GM21515 (cell line): ENCODE data around the gene B4GALNT1.
"Not testable (repeated sequence)": the region's sequence is repeated elsewhere in the genome, so short reads cannot be mapped to it uniquely, and the experiment has no call there.

Experiments
- ATAC-seq: cut with Tn5 transposase; IDR thresholded peaks from one replicate; pipeline ENCODE4 v1.9.1; 2021; ENCODE audit not compliant: unreplicated experiment

B4GALNT1 gene

GRCh38 chr12:57632958-57633840 lies at the start of gene B4GALNT1:
Gene B4GALNT1, minus strand, starts transcription at chr12:57633201. Its CDS starts 1,069 bp downstream, at chr12:57632132.
- ATAC-seq = peak; percentile 73

GRCh38 chr12:57679697-57680096 lies 46.7 kb upstream of the B4GALNT1 start:
- no peak for ATAC-seq

DNA sequence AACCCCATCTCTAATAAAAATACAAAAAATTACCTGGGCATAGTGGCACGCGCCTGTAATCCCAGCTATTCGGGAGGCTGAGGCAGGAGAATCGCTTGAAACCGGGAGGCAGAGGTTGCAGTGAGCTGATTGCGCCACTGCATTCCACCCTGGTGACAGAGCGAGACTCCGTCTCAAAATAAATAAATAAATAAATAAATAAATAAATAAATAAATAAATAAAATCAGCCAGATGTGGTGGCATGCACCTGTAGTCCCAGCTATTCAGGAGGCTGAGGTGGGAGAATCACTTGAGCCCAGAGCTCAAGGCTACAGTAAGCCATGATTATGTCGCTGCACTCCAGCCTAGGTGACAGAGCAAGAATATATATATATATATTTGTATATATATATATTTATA lies 44.9 kb upstream of the B4GALNT1 start:
- not testable (repeated sequence) for ATAC-seq

DNA sequence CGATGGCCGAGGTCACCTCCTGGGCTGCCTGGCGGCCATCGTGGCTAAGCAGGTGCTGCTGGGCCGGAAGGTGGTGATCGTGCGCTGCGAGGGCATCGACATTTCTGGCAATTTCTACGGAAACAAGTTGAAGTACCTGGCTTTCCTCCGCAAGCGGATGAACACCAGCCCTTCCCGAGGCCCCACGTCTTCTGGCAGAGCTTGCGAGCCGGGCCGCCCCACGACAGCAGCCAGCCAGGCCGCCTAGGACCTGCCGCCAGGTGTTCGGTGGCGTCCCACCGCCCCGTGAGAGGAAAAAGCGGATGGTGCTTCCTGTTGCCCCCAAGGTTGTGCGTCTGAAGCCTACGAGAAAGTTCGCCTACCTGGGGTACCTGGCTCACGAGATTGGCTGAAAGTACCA lies 41.7 kb upstream of the B4GALNT1 start:
- ATAC-seq = no peak

GRCh38 chr12:57672801-57673200 lies 39.8 kb upstream of the B4GALNT1 start:
- ATAC-seq = no peak

DNA sequence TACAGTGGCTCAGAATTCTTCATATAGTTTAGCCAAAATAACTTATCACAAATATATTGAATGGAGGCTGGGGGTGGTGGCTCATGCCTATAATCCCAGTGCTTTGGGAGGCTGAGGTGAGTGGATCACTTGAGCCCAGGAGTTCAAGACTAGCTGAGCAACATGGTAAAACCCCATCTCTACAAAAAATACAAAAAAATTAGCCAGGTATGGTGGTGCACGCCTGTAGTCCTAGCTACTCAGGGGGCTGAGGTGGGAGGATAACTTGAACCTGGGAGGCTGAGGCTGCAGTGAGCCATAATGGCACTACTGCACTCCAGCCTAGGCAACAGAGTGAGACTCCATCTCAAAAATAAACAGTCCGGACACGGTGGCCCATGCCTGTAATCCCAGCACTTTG lies 38.8 kb upstream of the B4GALNT1 start:
- ATAC-seq = not testable (repeated sequence)

GRCh38 chr12:57669691-57670090 lies 36.7 kb upstream of the B4GALNT1 start:
- not testable (repeated sequence) for ATAC-seq

DNA sequence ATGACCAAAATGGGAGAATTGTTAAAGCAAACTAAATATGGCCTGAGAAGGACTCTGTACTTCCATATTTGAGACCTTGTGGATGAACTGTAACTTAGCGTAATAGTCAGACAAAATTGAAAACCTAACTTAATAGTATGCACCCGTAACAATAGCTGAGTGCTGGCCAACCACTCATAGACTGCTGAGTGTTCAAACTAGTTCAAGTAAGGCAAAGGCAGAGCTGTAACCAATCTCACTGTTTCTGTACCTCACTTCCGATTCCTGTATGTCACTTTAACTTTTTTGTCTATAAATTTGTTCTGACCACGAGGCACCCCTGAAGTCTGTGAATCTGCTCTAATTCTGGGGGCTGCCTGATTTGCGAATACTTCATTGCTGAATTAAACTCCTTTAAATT lies 33.9 kb upstream of the B4GALNT1 start:
- no peak for ATAC-seq

DNA sequence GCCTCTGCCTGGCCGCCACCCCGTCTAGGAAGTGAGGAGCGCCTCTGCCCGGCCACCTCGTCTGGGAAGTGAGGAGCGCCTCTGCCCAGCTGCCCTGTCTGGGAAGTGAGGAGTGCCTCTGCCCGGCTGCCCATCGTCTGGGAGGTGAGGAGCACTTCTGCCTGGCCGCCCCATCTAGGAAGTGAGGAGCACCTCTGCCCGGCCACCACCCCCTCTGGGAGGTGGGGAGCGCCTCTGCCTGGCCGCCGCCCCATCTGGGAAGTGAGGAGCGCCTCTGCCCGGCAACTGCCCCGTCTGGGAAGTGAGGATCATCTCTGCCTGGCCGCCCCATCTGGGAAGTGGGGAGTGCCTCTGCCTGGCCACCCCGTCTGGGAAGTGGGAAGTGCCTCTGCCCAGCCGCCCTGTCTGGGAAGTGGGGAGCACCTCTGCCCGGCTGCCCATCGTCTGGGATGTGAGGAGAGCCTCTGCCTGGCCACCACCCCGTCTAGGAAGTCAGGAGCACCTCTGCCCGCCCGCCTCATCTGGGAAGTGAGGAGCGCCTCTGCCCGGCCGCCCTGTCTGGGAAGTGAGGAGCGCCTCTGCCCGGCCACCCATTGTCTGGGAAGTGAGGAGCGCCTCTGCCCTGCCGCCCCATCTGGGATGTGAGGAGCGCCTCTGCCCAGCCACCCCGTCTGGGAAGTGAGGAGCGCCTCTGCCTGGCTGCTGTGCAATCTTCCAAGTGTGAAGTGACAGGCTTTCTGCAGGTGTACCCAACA lies 32.2 kb upstream of the B4GALNT1 start:
- not testable (repeated sequence) for ATAC-seq

GRCh38 chr12:57661376-57661775 lies 28.4 kb upstream of the B4GALNT1 start:
- ATAC-seq = no peak

DNA sequence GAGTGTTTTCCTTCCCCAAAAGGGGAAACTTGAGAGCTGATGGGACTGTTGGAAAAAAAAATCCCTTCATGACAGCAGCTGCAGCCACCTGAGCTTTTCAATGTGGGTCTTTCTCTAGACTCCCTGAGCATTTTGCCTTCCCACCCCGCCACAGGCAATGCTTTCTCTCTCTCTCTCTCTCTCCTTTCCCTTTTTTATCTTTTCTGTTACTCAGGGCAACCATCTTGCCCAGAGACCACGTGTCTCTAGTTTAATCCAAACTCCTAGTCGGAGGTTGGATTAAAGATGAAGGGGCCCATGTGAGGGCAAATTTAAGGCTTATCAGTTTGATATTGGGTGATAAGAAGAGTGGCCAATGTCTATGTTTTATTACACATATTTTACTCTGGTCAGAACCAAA lies 25.9 kb upstream of the B4GALNT1 start:
- ATAC-seq = no peak

- no peak for ATAC-seq
Observed at GRCh38 chr12:57657744-57658143, 24.7 kb upstream of the B4GALNT1 start.

DNA sequence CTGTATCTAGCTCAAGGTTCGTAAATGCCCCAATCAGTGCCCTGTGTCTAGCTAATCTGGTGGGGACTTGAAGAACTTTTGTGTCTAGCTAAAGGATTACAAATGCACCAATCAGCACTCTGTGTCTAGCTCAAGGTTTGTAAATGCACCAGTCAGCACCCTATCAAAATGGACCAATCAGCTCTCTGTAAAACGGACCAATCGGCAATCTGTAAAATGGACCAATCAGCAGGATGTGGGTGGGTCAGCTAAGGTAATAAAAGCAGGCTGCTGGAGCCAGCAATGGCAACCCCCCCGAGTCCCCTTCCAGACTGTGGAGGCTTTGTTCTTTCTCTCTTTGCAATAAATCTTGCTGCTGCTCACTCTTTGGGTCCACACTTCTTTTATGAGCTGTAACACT lies 23.4 kb upstream of the B4GALNT1 start:
- not testable (repeated sequence) for ATAC-seq

DNA sequence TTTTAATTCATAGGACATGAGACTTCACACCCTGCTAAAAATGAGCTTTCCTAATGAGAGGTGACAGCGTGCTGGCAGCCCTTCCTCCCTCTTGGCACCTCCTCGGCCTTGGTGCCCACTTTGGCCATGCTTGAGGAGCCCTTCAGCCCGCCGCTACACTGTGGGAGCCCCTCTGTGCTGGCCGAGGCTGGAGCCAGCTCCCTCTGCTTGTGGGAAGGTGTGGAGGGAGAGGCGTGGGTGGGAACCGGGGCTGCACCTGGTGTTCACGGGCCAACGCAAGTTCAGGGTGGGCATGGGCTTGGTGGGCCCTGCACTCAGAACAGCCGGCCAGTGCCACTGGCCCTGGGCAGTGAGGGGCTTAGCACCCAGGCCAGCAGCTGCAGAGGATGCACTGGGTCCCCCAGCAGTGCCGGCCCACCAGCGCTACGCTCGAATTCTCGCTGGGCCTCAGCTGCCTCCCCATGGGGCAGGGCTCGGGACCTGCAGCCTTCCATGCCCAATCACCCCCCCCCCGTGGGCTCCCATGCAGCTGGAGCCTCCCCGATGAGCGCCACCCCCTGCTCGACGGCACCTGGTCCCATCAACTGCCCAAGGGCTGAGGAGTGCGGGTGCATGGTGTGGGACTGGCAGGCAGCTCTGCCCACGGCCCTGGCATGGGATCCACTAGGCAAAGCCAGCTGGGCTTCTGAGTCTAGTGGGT lies 22.7 kb upstream of the B4GALNT1 start:
- no peak for ATAC-seq

DNA sequence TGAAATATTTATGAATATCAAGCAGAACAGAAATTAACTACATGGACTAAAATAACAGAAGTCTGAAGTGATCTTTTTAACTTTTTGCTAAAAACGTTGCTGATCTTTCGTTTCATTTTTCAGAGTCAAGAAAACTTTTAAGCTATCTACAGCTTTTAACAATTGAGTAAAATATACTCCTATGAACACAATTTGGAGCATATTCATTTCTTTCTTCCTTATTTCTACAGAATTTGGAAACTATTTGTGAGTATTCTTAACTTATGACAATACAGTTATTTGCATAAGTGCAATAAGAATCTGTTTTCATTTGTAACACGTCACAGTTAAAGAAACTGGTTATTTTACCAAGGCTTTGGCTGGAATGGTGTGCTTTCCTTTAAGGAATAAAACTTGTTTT lies 21.0 kb upstream of the B4GALNT1 start:
- no peak for ATAC-seq

DNA sequence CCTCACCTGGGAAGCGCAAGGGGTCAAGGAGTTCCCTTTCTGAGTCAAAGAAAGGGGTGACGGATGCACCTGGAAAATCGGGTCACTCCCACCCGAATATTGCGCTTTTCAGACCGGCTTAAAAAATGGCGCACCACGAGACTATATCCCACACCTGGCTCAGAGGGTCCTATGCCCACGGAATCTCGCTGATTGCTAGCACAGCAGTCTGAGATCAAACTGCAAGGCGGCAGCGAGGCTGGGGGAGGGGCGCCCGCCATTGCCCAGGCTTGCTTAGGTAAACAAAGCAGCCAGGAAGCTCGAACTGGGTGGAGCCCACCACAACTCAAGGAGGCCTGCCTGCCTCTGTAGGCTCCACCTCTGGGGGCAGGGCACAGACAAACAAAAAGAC lies 13.7 kb upstream of the B4GALNT1 start:
- not testable (repeated sequence) for ATAC-seq

DNA sequence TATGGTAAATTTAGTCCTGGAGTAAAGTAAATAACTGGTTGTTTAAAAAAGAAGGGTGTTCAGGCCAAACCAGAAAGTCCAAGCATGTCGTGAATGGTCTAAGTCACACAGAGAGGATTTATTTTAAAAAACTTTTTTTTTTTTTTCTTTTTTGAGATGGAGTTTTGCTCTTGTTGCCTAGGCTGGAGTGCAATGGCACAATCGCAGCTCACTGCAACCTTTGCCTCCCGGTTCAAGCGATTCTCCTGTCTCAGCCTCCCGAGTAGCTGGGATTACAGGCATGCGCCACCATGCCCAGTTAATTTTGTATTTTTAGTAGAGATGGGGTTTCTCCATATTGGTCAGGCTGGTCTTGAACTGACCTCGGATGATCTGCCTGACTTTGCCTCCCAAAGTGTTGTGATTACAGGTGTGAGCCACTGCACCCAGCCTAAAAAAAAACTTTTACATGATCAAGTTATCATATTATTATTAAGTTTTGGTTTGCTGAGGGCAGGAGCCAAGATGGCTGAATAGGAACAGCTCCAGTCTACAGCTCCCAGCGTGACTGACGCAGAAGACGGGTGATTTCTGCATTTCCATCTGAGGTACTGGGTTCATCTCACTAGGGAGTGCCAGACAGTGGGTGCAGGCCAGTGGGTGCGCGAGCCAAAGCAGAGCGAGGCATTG lies 13.1 kb upstream of the B4GALNT1 start:
- not testable (repeated sequence) for ATAC-seq

GRCh38 chr12:57641699-57642442 lies 8.9 kb upstream of the B4GALNT1 start:
- no peak for ATAC-seq

GRCh38 chr12:57640175-57641042 lies 7.4 kb upstream of the B4GALNT1 start:
- no peak for ATAC-seq
